Measurements from ENCODE around the gene FFAR3. TPM values are rescaled to one million over a fixed set of nuclear protein-coding genes. Genes with fewer than 3 reads are reported as not detected.

The FFAR3 gene
- total and polyA plus RNA-seq, 2 donors (not counting 3 experiments of a cell fraction or from before 2014, with no cell fraction given) = not detected

GRCh38 chr19:35316560-35316959 lies 41.7 kb upstream of the FFAR3 start:
- H2AFZ ChIP-seq (ENCODE audit: low read depth, low read length) = no peak overlapping the region
- no peaks in the 10 kb centered on the region for H3K9me3 ChIP-seq (replicated peaks; ENCODE audit: control insufficient read depth, insufficient read depth, low read length)
- ChIA-PET POLR2A (no interaction called here), CTCF (no interaction called here)
- BruUV-seq (replicated peaks) = no TSS peak
- no peak for DNase-seq (ENCODE audit: low read depth, low spot score)
- intact Hi-C loops (cut with micrococcal nuclease) = no loop called here
- H3K4me3 ChIP-seq (replicated peaks in 1 of 3; ENCODE audit: insufficient read depth in 1 of 3, low read depth in 1 of 3, low read length in 3 of 3) = no peak overlapping the region
- no peak overlapping the region for H3K9ac ChIP-seq (replicated peaks; ENCODE audit: extremely low read depth, insufficient read depth, low read length)
- H3K27me3 ChIP-seq (ENCODE audit: control insufficient read depth in 2 of 2, insufficient read depth in 2 of 2, low read length in 2 of 2) = peaks cover 0 to 1% of the 10 kb centered on the region in 2 experiments
- H3K27ac ChIP-seq (ENCODE audit: insufficient read depth, low read depth, low read length) = no peak overlapping the region
- no peaks in the 10 kb centered on the region for H3K9me1 ChIP-seq (replicated peaks; ENCODE audit: control insufficient read depth, extremely low read depth, insufficient read depth, low read length)
- TF ChIP-seq MAX (IDR thresholded peaks at IDR 0.05; ENCODE audit: insufficient read depth, insufficient read length) (no peak), CTCF (IDR thresholded peaks at IDR 0.05; ENCODE audit: extremely low read depth in 1 of 2, insufficient read depth in 1 of 2, low read depth in 1 of 2, low read length in 2 of 2) (no peak), EZH2 (IDR thresholded peaks at IDR 0.05; ENCODE audit: borderline replicate concordance, low read depth, low read length, severe bottlenecking) (no peak), POLR2A (IDR thresholded peaks at IDR 0.05; ENCODE audit: low read depth, low read length) (no peak), GATA2 (IDR thresholded peaks at IDR 0.05; ENCODE audit: insufficient read depth, insufficient read length, low read depth, low read length) (no peak), JUN (IDR thresholded peaks at IDR 0.05; ENCODE audit: borderline replicate concordance, insufficient read depth, insufficient read length, low read depth) (no peak), MYC (IDR thresholded peaks at IDR 0.05; ENCODE audit: low read depth, low read length) (no peak), FOS (IDR thresholded peaks at IDR 0.05; ENCODE audit: borderline replicate concordance, insufficient read depth, low read length) (no peak), POLR2AphosphoS5 (IDR thresholded peaks at IDR 0.05; ENCODE audit: insufficient read depth, low read depth, low read length) (no peak)
- H4K20me1 ChIP-seq (replicated peaks; ENCODE audit: control insufficient read depth, extremely low read depth, insufficient read depth, low read length) = no peaks in the 10 kb centered on the region
- no peaks in the 10 kb centered on the region for H3K36me3 ChIP-seq (ENCODE audit: control insufficient read depth in 2 of 2, extremely low read depth in 1 of 2, insufficient read depth in 2 of 2, low read length in 2 of 2)
- H3K4me1 ChIP-seq (ENCODE audit: control insufficient read depth, extremely low read depth, insufficient read depth, low read length) = peaks cover 5% of the 10 kb centered on the region
- H3K4me2 ChIP-seq (ENCODE audit: insufficient read depth, low read length) = no peak overlapping the region
- FAIRE-seq = no peak
- dilution Hi-C loops (cut with MboI; ENCODE audit: extremely low pct_ligation_motif_present, low sequenced_read_pairs) = no loop called here
- no peaks in the 10 kb centered on the region for H3K79me2 ChIP-seq (ENCODE audit: control insufficient read depth, insufficient read depth, low read length)

Data from endothelial cell of umbilical vein (primary cell).